Endothelial cell of umbilical vein (primary cell): Measurements from ENCODE around the gene SPINDOC. TPM values are rescaled to one million over a fixed set of nuclear protein-coding genes. Genes with fewer than 3 reads are reported as not detected.

Experiments
- BruUV-seq: library from RNA; stranded (reverse); fragments of 400-500 nt; replicated peaks from 2 replicates; lab custom pipeline; 2021; lab: Mats Ljungman, UMichigan
- CTCF ChIA-PET: fragments of 300-600, 350-600 bp; sonication (Branson Sonifier 250); formaldehyde crosslinking; loops from one replicate; lab custom pipeline; 2021; ENCODE audit warnings: antibody characterized with exemption, inconsistent platforms; lab: Charles Lee
- POLR2A ChIA-PET: fragments of 300-600, 350-600 bp; sonication (Branson Sonifier 250); formaldehyde crosslinking; loops from one replicate; lab custom pipeline; 2021; ENCODE audit warnings: antibody characterized with exemption, inconsistent platforms; lab: Charles Lee
- DNase-seq: peaks from one replicate; pipeline ENCODE4 v3.0.0-alpha.2; 2011; ENCODE audit warnings: low read depth, low spot score
- FAIRE-seq: peaks from 2 replicates; lab custom pipeline; 2011; peaks lifted over from hg19 to GRCh38; lab: Jason Lieb, UNC
- H2AFZ ChIP-seq: 2 replicates; pipeline ENCODE4 v1.6.0; 2012; ENCODE audit warnings: low read depth, low read length, control low read depth, inconsistent platforms
- H3K27ac ChIP-seq: 2 replicates; pipeline ENCODE4 v1.5.1; 2011; ENCODE audit warnings: low read depth, mild to moderate bottlenecking, control low read depth, low read length, moderate library complexity; ENCODE audit not compliant: insufficient read depth
- H3K27me3 ChIP-seq, 2 experiments: 2 replicates each; pipeline versions ENCODE4 v1.6.0 to v1.6.1; 2011; ENCODE audit warnings: low read length in 2 of 2, mixed read lengths in 1 of 2; ENCODE audit not compliant: control insufficient read depth in 2 of 2, insufficient read depth in 2 of 2
- H3K36me3 ChIP-seq, 2 experiments: 2 replicates in 1 of 2; 3 replicates in 1 of 2; pipeline ENCODE4 v1.5.1; 2011; ENCODE audit warnings: low read length in 2 of 2, mild to moderate bottlenecking in 1 of 2, moderate library complexity in 1 of 2; ENCODE audit not compliant: control insufficient read depth in 2 of 2, insufficient read depth in 2 of 2; ENCODE audit errors: extremely low read depth in 1 of 2
- H3K4me1 ChIP-seq: 3 replicates; pipeline ENCODE4 v1.5.1; 2011; ENCODE audit warnings: mild to moderate bottlenecking, low read length; ENCODE audit not compliant: control insufficient read depth, insufficient read depth; ENCODE audit errors: extremely low read depth
- H3K4me2 ChIP-seq: 2 replicates; pipeline ENCODE4 v1.6.1; 2011; ENCODE audit warnings: low read length, control low read depth, mixed read lengths; ENCODE audit not compliant: insufficient read depth
- H3K4me3 ChIP-seq, 3 experiments: fragments of 200-600 bp in 1 of 3; sonication (generic), shearing (Covaris generic) in 1 of 3; replicated peaks in 1 of 3; 2 replicates each; pipeline ENCODE4 v1.5.1; 2011 to 2016; ENCODE audit warnings: control low read depth in 3 of 3, low read length in 3 of 3, mild to moderate bottlenecking in 2 of 3, inconsistent platforms in 1 of 3, low read depth in 1 of 3, moderate library complexity in 1 of 3; ENCODE audit not compliant: insufficient read depth in 1 of 3
- H3K79me2 ChIP-seq: 2 replicates; pipeline ENCODE4 v1.6.0; 2012; ENCODE audit warnings: low read length, inconsistent platforms; ENCODE audit not compliant: control insufficient read depth, insufficient read depth
- H3K9ac ChIP-seq: replicated peaks from 2 replicates; pipeline ENCODE3; 2011; ENCODE audit warnings: low read length, control low read depth; ENCODE audit not compliant: insufficient read depth; ENCODE audit errors: extremely low read depth
- H3K9me1 ChIP-seq: replicated peaks from 3 replicates; pipeline ENCODE4 v1.6.0; 2011; ENCODE audit warnings: mild to moderate bottlenecking, low read length; ENCODE audit not compliant: control insufficient read depth, insufficient read depth; ENCODE audit errors: extremely low read depth
- H3K9me3 ChIP-seq: replicated peaks from 2 replicates; pipeline ENCODE4 v1.5.1; 2012; ENCODE audit warnings: low read length, inconsistent platforms; ENCODE audit not compliant: control insufficient read depth, insufficient read depth
- H4K20me1 ChIP-seq: replicated peaks from 2 replicates; pipeline ENCODE3; 2011; ENCODE audit warnings: mild to moderate bottlenecking, low read length; ENCODE audit not compliant: control insufficient read depth, insufficient read depth; ENCODE audit errors: extremely low read depth
- EZH2 ChIP-seq: IDR thresholded peaks from 2 replicates; pipeline ENCODE4 v1.6.1; 2012; ENCODE audit warnings: borderline replicate concordance, low read depth, mild to moderate bottlenecking, moderate library complexity, low read length, inconsistent platforms; ENCODE audit not compliant: severe bottlenecking
- FOS ChIP-seq: IDR thresholded peaks from 2 replicates; pipeline ENCODE4 v1.6.1; 2011; ENCODE audit warnings: mild to moderate bottlenecking, low read length, moderate library complexity, borderline replicate concordance; ENCODE audit not compliant: insufficient read depth
- GATA2 ChIP-seq: IDR thresholded peaks from 2 replicates; pipeline ENCODE4 v1.7.0; 2011; ENCODE audit warnings: low read depth, mild to moderate bottlenecking, moderate library complexity, mixed read lengths, low read length; ENCODE audit not compliant: insufficient read length, insufficient read depth
- JUN ChIP-seq: IDR thresholded peaks from 2 replicates; pipeline ENCODE4 v1.6.1; 2011; ENCODE audit warnings: borderline replicate concordance, low read depth; ENCODE audit not compliant: insufficient read length, insufficient read depth
- MYC ChIP-seq: IDR thresholded peaks from one replicate; pipeline ENCODE4 v1.6.1; 2011; ENCODE audit warnings: mild to moderate bottlenecking, low read depth, low read length
- POLR2A ChIP-seq: IDR thresholded peaks from 2 replicates; pipeline ENCODE4 v1.6.1; 2012; ENCODE audit warnings: low read depth, mild to moderate bottlenecking, control low read depth, low read length
- POLR2AphosphoS5 ChIP-seq: IDR thresholded peaks from 2 replicates; pipeline ENCODE4 v1.6.1; 2012; ENCODE audit warnings: low read depth, mild to moderate bottlenecking, control low read depth, low read length, moderate library complexity; ENCODE audit not compliant: insufficient read depth
- dilution Hi-C: fragments of 300-500 bp; cut with MboI; formaldehyde crosslinking; loops from one replicate; pipeline ENCODE4 v1.15.0; 2019; ENCODE audit warnings: low sequenced_read_pairs; ENCODE audit not compliant: extremely low pct_ligation_motif_present
- intact Hi-C: fragments of 100-400 bp; cut with micrococcal nuclease; formaldehyde crosslinking; loops from one replicate; pipeline ENCODE4 v1.10.0; 2022
- polyA plus RNA-seq, 4 experiments: library from polyadenylated mRNA; depleted of rRNA in 3 of 4; stranded (reverse) in 3 of 4; unstranded in 1 of 4; fragments of >200 nt; gene quantifications; 2 replicates each; pipeline versions ENCODE4 v1.2.1 to v1.2.3, GENCODE V29; 2011 to 2012; ENCODE audit warnings: missing spikeins in 1 of 4
- total RNA-seq: library from RNA; stranded (reverse); gene quantifications from 2 replicates; pipeline ENCODE4 v1.2.3, GENCODE V29; 2021
- TF ChIP-seq, protein P1 (sequence below): IDR thresholded peaks from 2 replicates; pipeline ENCODE4 v1.6.1; 2011; ENCODE audit not compliant: insufficient read depth, insufficient read length
- TF ChIP-seq, protein P2 (sequence below), 2 donors: IDR thresholded peaks; 1 replicate in 1 of 2; 2 replicates in 1 of 2; pipeline ENCODE4 v1.5.1; 2011; ENCODE audit warnings: low read length in 2 of 2, mild to moderate bottlenecking in 2 of 2, moderate library complexity in 2 of 2, control low read depth in 1 of 2, inconsistent platforms in 1 of 2, low read depth in 1 of 2; ENCODE audit not compliant: insufficient read depth in 1 of 2; ENCODE audit errors: extremely low read depth in 1 of 2

Gene SPINDOC
- total and polyA plus RNA-seq, 2 donors (not counting 3 experiments of a cell fraction or from before 2014, with no cell fraction given): 29.4 to 54.5 TPM

GRCh38 chr11:63834535-63835157, 21.4 kb downstream of the SPINDOC start:
- Histone ChIP-seq H3K9me1 (no peaks in the 10 kb centered on the region), H2AFZ (no peak overlapping the region), H3K36me3 (no peaks in the 10 kb centered on the region), H3K79me2 (peaks cover 4% of the 10 kb centered on the region), H3K4me3 (no peak overlapping the region), H3K27ac (no peak overlapping the region), H4K20me1 (no peaks in the 10 kb centered on the region), H3K27me3 (no peaks in the 10 kb centered on the region), H3K4me1 (peaks cover 12% of the 10 kb centered on the region), H3K9ac (no peak overlapping the region), H3K9me3 (no peaks in the 10 kb centered on the region), H3K4me2 (no peak overlapping the region)
- DNase-seq (no peak), FAIRE-seq (no peak)
- dilution Hi-C loops: no loop called here
- POLR2A ChIA-PET: no interaction called here
- TF ChIP-seq GATA2: no peak
- intact Hi-C loops: loop anchor here (5.0 kb wide), 2 partner anchors 468 to 1082 kb away; partner anchors contain the start of genes CATSPERZ and ZBTB3
- CTCF ChIA-PET: interaction anchor here (0.7 to 16.7 kb wide), 8 partner anchors 38 to 318 kb away, joined by 3 to 264 read pairs (median 5); no protein-coding TSS in a partner anchor
- no TSS peak for BruUV-seq

GRCh38 chr11:63835158-63835545, 21.9 kb downstream of the SPINDOC start:
- H3K9me1 ChIP-seq: no peaks in the 10 kb centered on the region
- TF ChIP-seq POLR2AphosphoS5 (no peak), JUN (no peak), EZH2 (no peak), MYC (no peak), GATA2 (no peak), POLR2A (no peak), FOS (no peak)
- TF ChIP-seq, protein P1, sequence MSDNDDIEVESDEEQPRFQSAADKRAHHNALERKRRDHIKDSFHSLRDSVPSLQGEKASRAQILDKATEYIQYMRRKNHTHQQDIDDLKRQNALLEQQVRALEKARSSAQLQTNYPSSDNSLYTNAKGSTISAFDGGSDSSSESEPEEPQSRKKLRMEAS: no peak
- TF ChIP-seq, protein P2, sequence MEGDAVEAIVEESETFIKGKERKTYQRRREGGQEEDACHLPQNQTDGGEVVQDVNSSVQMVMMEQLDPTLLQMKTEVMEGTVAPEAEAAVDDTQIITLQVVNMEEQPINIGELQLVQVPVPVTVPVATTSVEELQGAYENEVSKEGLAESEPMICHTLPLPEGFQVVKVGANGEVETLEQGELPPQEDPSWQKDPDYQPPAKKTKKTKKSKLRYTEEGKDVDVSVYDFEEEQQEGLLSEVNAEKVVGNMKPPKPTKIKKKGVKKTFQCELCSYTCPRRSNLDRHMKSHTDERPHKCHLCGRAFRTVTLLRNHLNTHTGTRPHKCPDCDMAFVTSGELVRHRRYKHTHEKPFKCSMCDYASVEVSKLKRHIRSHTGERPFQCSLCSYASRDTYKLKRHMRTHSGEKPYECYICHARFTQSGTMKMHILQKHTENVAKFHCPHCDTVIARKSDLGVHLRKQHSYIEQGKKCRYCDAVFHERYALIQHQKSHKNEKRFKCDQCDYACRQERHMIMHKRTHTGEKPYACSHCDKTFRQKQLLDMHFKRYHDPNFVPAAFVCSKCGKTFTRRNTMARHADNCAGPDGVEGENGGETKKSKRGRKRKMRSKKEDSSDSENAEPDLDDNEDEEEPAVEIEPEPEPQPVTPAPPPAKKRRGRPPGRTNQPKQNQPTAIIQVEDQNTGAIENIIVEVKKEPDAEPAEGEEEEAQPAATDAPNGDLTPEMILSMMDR (IDR thresholded peaks at IDR 0.05; ENCODE audit: extremely low read depth in 1 of 2, insufficient read depth in 1 of 2, low read depth in 1 of 2, low read length in 2 of 2): no peak
- no peak overlapping the region for H3K27ac ChIP-seq
- H2AFZ ChIP-seq: no peak overlapping the region
- no peaks in the 10 kb centered on the region for H3K9me3 ChIP-seq
- peaks cover 12% of the 10 kb centered on the region for H3K4me1 ChIP-seq
- no peak overlapping the region for H3K4me2 ChIP-seq
- H3K79me2 ChIP-seq: peaks cover 9% of the 10 kb centered on the region
- H3K27me3 ChIP-seq: no peaks in the 10 kb centered on the region
- no peaks in the 10 kb centered on the region for H3K36me3 ChIP-seq
- no peak overlapping the region for H3K4me3 ChIP-seq
- intact Hi-C loops (loop anchor here (5.0 kb wide), 2 partner anchors 467 to 1083 kb away; partner anchors contain the start of genes CATSPERZ and ZBTB3), dilution Hi-C loops (no loop called here)
- H4K20me1 ChIP-seq: no peaks in the 10 kb centered on the region
- no peak overlapping the region for H3K9ac ChIP-seq
- no TSS peak for BruUV-seq
- FAIRE-seq: no peak
- no peak for DNase-seq
- ChIA-PET POLR2A (no interaction called here), CTCF (interaction anchor here (1.0 to 16.7 kb wide), 8 partner anchors 32 to 318 kb away, joined by 3 to 264 read pairs (median 4); partner anchors contain the start of gene ZFTA)
